DMS79 (cell line): Measurements from ENCODE around the gene RIPOR2.
"Not testable (repeated sequence)": the region's sequence is repeated elsewhere in the genome, so short reads cannot be mapped to it uniquely, and the experiment has no call there.

Source experiments
- DNase-seq: peaks from one replicate; lab custom pipeline; 2025; lab: John Stamatoyannopoulos, UW

The RIPOR2 gene

DNA sequence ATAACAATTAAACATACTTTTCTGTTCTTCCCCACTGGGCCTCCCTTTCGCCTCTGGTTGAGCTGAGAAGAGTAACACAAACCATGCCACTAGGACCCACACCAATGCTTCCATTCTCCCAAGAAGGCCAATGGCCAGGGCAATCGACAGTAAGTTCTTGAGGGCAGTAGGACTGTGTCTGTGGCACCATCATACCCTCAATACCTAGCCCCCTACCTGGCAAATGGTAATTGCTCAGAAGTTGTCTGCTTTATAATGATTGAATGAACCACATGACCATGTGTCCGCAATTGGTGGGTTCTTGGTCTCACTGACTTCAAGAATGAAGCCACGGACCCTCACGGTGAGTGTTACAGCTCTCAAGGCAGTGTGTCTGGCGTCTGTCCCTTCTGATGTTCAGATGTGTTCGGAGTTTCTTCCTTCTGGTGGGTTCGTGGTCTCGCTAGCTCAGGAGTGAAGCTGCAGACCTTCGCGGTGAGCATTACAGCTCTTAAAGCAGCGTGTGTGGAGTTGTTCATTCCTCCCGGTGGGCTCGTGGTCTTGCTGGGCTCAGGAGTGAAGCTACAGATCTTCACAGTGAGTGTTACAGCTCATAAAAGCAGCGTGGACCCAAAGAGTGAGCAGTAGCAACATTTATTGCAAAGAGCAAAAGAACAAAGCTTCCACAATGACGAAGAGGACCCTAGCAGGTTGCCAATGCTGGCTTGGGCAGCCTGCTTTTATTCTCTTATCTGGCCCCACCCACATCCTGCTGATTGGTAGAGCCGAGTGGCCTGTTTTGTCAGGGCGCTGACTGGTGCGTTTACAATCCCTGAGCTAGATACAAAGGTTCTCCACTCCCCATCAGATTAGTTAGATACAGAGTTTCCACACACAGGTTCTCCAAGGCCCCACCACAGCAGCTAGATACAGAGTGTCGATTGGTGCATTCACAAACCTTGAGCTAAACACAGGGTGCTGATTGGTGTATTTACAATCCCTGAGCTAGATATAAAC is 170.6 kb downstream of the RIPOR2 start:
- not testable (repeated sequence) for DNase-seq

GRCh38 chr6:24763578-24763977 is 172.2 kb downstream of the RIPOR2 start:
- peak; percentile 91 for DNase-seq

- DNase-seq, result no peak
Measured at GRCh38 chr6:24761851-24762250, 173.9 kb downstream of the RIPOR2 start.

GRCh38 chr6:24761193-24761835 is 174.4 kb downstream of the RIPOR2 start:
- DNase-seq, result no peak

GRCh38 chr6:24760210-24760609 is 175.6 kb downstream of the RIPOR2 start:
- DNase-seq, result no peak

DNA sequence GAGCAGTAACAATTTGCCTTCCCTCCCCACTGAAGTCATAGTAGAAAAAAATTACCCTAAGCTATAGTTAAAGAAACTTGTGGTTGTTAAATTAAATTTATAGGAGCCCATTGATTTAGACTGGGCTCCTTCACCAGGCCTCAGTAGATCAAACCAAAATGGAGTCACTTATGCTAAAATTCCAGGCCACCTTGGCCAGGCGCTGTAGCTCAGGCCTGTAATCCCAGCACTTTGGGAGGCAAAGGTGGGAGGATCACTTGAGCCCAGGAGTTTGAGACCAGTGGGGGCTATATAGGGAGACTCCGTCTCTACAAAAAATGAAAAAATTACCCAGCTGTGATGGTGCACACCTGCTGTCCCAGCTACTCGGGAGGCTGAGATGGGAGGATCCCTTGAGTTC is 176.0 kb downstream of the RIPOR2 start:
- no peak for DNase-seq

GRCh38 chr6:24757611-24758010 is 178.1 kb downstream of the RIPOR2 start:
- no peak for DNase-seq

- DNase-seq, result no peak
Measured at GRCh38 chr6:24755279-24755678, 180.5 kb downstream of the RIPOR2 start.

GRCh38 chr6:24754378-24754777 is 181.4 kb downstream of the RIPOR2 start:
- not testable (repeated sequence) for DNase-seq
